Esophagus muscularis mucosa (tissue), 4 donors: Measurements from ENCODE around the gene LCORL. TPM values are rescaled to one million over a fixed set of nuclear protein-coding genes. Genes with fewer than 3 reads are reported as not detected.
"Not testable (repeated sequence)": the region's sequence is repeated elsewhere in the genome, so short reads cannot be mapped to it uniquely, and the experiment has no call there.

Experiments used
- DNase-seq: peaks from one replicate; pipeline ENCODE4 v3.0.0-alpha.2; 2017; ENCODE audit errors: extremely low spot score
- H3K27ac ChIP-seq, 4 donors: fragments of 200-600 bp; sonication (generic); replicated peaks in 1 of 4; 1 replicate in 3 of 4; 2 replicates in 1 of 4; pipeline ENCODE4 v1.5.1; 2016 to 2019; ENCODE audit warnings: mild to moderate bottlenecking in 1 of 4
- H3K27me3 ChIP-seq, 4 donors: fragments of 200-600 bp; sonication (generic); one replicate each; pipeline versions ENCODE4 v1.5.1 to v1.6.0; 2016 to 2019
- H3K36me3 ChIP-seq, 4 donors: fragments of 200-600 bp; sonication (generic); one replicate each; pipeline ENCODE4 v1.5.1; 2016 to 2019
- H3K4me1 ChIP-seq, 4 donors: fragments of 200-600 bp; sonication (generic); one replicate each; pipeline ENCODE4 v1.5.1; 2016 to 2019
- H3K4me3 ChIP-seq, 4 donors: fragments of 200-600 bp; sonication (generic); 1 replicate in 2 of 4; 2 replicates in 2 of 4; pipeline ENCODE4 v1.5.1; 2016 to 2019; ENCODE audit warnings: mild to moderate bottlenecking in 4 of 4, moderate library complexity in 1 of 4
- H3K9me3 ChIP-seq, 4 donors: fragments of 200-600 bp; sonication (generic); 1 replicate in 3 of 4; 2 replicates in 1 of 4; pipeline ENCODE4 v1.5.1; 2016 to 2019
- CTCF ChIP-seq, 3 experiments: fragments of 200-600 bp in 2 of 3; fragments of 450-650 bp in 1 of 3; sonication (generic) in 2 of 3; IDR thresholded peaks; one replicate each; pipeline ENCODE4 v1.5.1; 2017 to 2019; ENCODE audit warnings: antibody characterized with exemption in 3 of 3, mild to moderate bottlenecking in 2 of 3, moderate library complexity in 1 of 3
- EP300 ChIP-seq: sonication (generic); formaldehyde crosslinking; IDR thresholded peaks from one replicate; pipeline ENCODE4 v1.6.1; 2017; ENCODE audit warnings: antibody characterized with exemption
- POLR2A ChIP-seq: fragments of 450-650 bp; IDR thresholded peaks from one replicate; pipeline ENCODE4 v1.6.1; 2017; ENCODE audit warnings: antibody characterized with exemption, moderate library complexity, mild to moderate bottlenecking, low read depth
- POLR2AphosphoS5 ChIP-seq, 2 donors: sonication (generic); formaldehyde crosslinking; IDR thresholded peaks; one replicate each; pipeline ENCODE4 v1.6.1; 2017; ENCODE audit warnings: antibody characterized with exemption in 2 of 2
- WGBS: methylation state at CpG from one replicate; pipeline ENCODE4 v1.1.5; 2018; 5-methylcytosine and 5-hydroxymethylcytosine counted together
- intact Hi-C: fragments of 100-400 bp; cut with DNase I; formaldehyde crosslinking; loops from one replicate; pipeline ENCODE4 v1.15.1; 2023
- total RNA-seq, 4 donors: library from RNA; depleted of rRNA; stranded (reverse); fragments of >200 nt; gene quantifications; one replicate each; pipeline versions ENCODE4 v1.1.0 to v1.2.1, GENCODE V29; 2016

LCORL gene
- total RNA-seq, 4 donors from 2014 or later: 7.6 to 14.1 (median 11.5) TPM

- H3K9me3 ChIP-seq: no peaks in the 10 kb centered on the region
- H3K27me3 ChIP-seq: no peaks in the 10 kb centered on the region
- 94% methylated on average over 3 of the region's 3 CpGs for WGBS
- intact Hi-C loops: no loop called here
- H3K4me3 ChIP-seq: no peak overlapping the region
- DNase-seq: no peak
- no peak for TF ChIP-seq EP300
- TF ChIP-seq POLR2AphosphoS5 (IDR thresholded peaks at IDR 0.05): no peak
- TF ChIP-seq CTCF (IDR thresholded peaks at IDR 0.05): no peak
- TF ChIP-seq POLR2A: no peak
- H3K36me3 ChIP-seq: no peaks in the 10 kb centered on the region
- H3K4me1 ChIP-seq: peaks cover 6 to 17% (median 16%) of the 10 kb centered on the region in 4 donors
- H3K27ac ChIP-seq: no peak overlapping the region
Measured at GRCh38 chr4:18012807-18013462, 8.6 kb downstream of the LCORL start.

- TF ChIP-seq POLR2AphosphoS5 (IDR thresholded peaks at IDR 0.05) (no peak), POLR2A (no peak), EP300 (no peak), CTCF (IDR thresholded peaks at IDR 0.05) (no peak)
Measured at GRCh38 chr4:18012134-18012806, 9.3 kb downstream of the LCORL start.

GRCh38 chr4:18007625-18008024, 13.9 kb downstream of the LCORL start:
- no peaks in the 10 kb centered on the region for H3K9me3 ChIP-seq
- no peaks in the 10 kb centered on the region for H3K36me3 ChIP-seq
- intact Hi-C loops: no loop called here

More at GRCh38 chr4:18012134-18012806, 9.3 kb downstream of the LCORL start:
- 55% methylated on average over 3 of the region's 3 CpGs for WGBS
- no peaks in the 10 kb centered on the region for H3K27me3 ChIP-seq
- no peak overlapping the region for H3K4me3 ChIP-seq
- H3K4me1 ChIP-seq: peaks cover 6 to 17% (median 16%) of the 10 kb centered on the region in 4 donors
- intact Hi-C loops: no loop called here
- DNase-seq: no peak
- no peak overlapping the region for H3K27ac ChIP-seq
- H3K9me3 ChIP-seq: no peaks in the 10 kb centered on the region
- no peaks in the 10 kb centered on the region for H3K36me3 ChIP-seq

GRCh38 chr4:18006432-18006831, 15.1 kb downstream of the LCORL start:
- H3K27ac ChIP-seq, intact Hi-C loops, DNase-seq, H3K9me3 ChIP-seq, H3K27me3 ChIP-seq, H3K36me3 ChIP-seq, H3K4me3 ChIP-seq, H3K4me1 ChIP-seq: not testable (repeated sequence)
- 100% methylated on average over 1 of the region's 1 CpG for WGBS

More at GRCh38 chr4:18007625-18008024, 13.9 kb downstream of the LCORL start:
- Histone ChIP-seq H3K27me3 (no peaks in the 10 kb centered on the region), H3K4me3 (no peak overlapping the region), H3K27ac (no peak overlapping the region), H3K4me1 (peaks cover 6 to 14% (median 13%) of the 10 kb centered on the region in 4 donors)
- no peak for DNase-seq
- no peak for TF ChIP-seq POLR2A

GRCh38 chr4:17997129-17997528, 24.4 kb downstream of the LCORL start:
- Histone ChIP-seq H3K9me3 (no peaks in the 10 kb centered on the region), H3K27me3 (no peaks in the 10 kb centered on the region), H3K4me3 (no peak overlapping the region), H3K36me3 (no peaks in the 10 kb centered on the region), H3K27ac (no peak overlapping the region), H3K4me1 (peaks cover 0 to 8% (median 5%) of the 10 kb centered on the region in 4 donors)
- 91% methylated on average over 5 of the region's 5 CpGs for WGBS
- intact Hi-C loops: no loop called here
- no peak for TF ChIP-seq EP300
- TF ChIP-seq CTCF (IDR thresholded peaks at IDR 0.05): no peak
- no peak for TF ChIP-seq POLR2AphosphoS5 (IDR thresholded peaks at IDR 0.05)
- TF ChIP-seq POLR2A: no peak
- DNase-seq: no peak
